PFSK-1 (cell line): Measurements from ENCODE around the gene SERPINB1.

Experiments used
- POLR2AphosphoS5 ChIP-seq: IDR thresholded peaks from 2 replicates; pipeline ENCODE4 v1.6.1; 2012; ENCODE audit warnings: low read depth, mild to moderate bottlenecking, control low read depth, low read length, moderate library complexity
- REST ChIP-seq, 2 experiments: IDR thresholded peaks; 2 replicates each; pipeline versions ENCODE4 v1.6.1 to v1.8.0; 2011 to 2012; ENCODE audit warnings: low read depth in 2 of 2, low read length in 2 of 2, control low read depth in 1 of 2, inconsistent platforms in 1 of 2, mild to moderate bottlenecking in 1 of 2, moderate library complexity in 1 of 2; ENCODE audit not compliant: insufficient read depth in 1 of 2
- SIN3A ChIP-seq: IDR thresholded peaks from 2 replicates; pipeline ENCODE4 v1.6.1; 2012; ENCODE audit warnings: mild to moderate bottlenecking, low read length, moderate library complexity, borderline replicate concordance; ENCODE audit not compliant: insufficient read depth
- TAF1 ChIP-seq: IDR thresholded peaks from 2 replicates; pipeline ENCODE4 v1.6.1; 2012; ENCODE audit warnings: low read length, control low read depth, borderline replicate concordance; ENCODE audit not compliant: insufficient read depth

GRCh38 chr6:2853769-2854395, 12.2 kb upstream of the SERPINB1 start:
- TF ChIP-seq TAF1 (no peak), REST (IDR thresholded peaks at IDR 0.05; ENCODE audit: insufficient read depth in 1 of 2, low read depth in 2 of 2, low read length in 2 of 2) (no peak), POLR2AphosphoS5 (no peak), SIN3A (no peak)
